ENCODE measurements around the gene ZFYVE9.
"Not testable (repeated sequence)": the region's sequence is repeated elsewhere in the genome, so short reads cannot be mapped to it uniquely, and the experiment has no call there.

Gene ZFYVE9

DNA sequence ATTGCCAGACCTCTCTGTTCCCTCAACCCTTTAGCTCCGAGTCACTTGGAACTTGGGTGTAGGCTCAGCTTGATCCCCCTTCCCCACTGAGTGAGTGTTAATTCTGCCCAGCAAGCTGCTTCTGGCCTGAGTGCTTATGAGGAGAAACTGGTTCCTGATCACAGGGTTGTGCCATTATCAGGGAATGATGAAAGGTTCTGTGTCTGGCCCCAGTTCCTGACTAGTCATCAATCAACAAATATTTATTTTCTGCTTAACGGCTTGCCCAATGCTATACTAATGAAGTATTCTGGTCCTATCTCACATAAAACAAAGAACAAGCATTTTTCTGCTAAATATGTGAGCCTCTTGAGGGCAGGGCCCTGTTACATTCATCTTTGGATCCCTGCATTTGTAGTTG, 203.4 kb downstream of the ZFYVE9 start:
- no peak for DNase-seq

DNA sequence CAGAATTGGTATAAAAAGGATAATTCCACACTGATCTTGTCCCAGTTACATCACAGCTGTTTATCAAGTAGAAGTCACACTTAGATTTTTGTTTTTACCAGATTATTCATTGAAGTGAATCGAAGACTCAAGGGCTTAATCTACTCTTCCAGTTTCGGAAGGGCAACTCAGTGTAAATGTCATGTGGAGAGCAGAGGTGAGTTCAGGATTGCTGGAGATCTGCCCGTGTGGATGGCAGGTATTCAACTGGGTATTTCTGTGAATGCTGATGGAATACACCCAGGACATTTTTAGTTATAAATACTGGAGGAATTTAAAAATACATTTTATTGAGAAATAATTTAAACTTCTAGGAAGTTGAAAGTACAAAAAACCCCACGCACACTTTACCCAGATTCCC, 204.8 kb downstream of the ZFYVE9 start:
- DNase-seq = no peak

DNA sequence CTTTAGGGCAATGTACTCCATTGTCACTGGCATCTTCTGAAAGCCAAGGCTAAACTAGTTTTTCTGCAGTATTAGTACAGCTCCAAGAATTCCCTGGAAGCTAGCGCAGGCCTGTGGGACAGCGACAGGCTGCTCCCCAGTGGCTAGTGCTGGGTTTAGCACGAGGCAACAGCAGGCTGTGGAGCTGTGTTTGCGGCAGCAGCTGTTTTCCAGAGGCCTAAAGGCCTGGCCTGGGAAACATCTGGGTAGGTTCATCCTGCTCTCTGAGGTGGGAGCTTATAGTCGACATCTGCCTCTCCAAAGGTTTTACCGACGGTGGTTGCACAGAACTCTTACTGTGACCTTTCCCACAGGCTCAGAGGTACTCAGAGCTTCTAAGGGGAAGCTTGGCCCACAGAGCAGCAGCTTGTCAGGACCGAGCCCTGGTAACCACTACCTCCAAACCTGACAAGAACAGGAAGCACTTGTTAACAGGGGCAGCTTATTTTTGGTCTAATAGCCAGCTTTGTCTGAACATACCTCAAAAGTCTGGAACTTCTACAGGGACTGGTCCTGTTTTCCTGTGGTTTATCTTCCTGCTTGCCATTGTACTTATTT, 206.9 kb downstream of the ZFYVE9 start:
- peak; percentile 10 for DNase-seq

DNA sequence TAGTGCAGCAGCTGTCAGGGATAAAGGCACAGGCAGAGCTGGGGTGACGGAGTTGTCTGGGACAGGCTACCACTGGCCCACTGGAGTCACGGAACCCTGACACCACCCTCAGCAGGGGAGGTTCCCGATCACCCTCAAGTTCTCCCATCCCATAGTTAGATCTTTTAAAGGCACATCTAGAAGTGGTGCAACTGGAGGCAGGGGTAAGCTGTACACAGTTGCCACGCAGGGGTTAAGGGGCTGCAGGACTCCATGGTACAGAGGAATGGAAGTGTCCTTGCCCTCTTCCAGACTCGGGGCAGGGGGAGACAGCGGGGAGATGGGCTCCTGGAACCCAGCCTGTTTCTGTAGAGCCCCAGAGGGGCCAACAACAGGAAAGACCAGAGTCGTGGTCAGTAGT, 210.8 kb downstream of the ZFYVE9 start:
- DNase-seq = no peak

DNA sequence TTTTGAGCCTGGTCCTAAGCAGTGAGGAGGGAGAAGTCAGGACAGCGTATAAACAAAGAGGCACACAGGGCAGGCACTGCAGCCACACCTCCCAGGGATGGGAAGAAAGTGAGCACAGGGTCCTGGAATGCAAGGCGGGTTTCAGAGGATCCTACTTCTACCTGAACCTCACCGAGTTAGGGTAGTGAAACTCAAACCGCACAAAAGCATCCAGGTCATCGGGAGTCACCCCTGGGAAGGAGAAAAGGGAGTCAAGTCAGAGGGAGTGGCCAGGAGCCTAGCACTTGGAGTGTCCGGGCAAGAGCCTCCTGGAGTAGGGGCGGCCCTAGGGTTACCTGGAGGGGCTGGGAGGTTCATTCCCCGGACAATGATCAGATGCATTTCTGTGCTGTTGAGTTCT, 213.5 kb downstream of the ZFYVE9 start:
- DNase-seq = no peak

DNA sequence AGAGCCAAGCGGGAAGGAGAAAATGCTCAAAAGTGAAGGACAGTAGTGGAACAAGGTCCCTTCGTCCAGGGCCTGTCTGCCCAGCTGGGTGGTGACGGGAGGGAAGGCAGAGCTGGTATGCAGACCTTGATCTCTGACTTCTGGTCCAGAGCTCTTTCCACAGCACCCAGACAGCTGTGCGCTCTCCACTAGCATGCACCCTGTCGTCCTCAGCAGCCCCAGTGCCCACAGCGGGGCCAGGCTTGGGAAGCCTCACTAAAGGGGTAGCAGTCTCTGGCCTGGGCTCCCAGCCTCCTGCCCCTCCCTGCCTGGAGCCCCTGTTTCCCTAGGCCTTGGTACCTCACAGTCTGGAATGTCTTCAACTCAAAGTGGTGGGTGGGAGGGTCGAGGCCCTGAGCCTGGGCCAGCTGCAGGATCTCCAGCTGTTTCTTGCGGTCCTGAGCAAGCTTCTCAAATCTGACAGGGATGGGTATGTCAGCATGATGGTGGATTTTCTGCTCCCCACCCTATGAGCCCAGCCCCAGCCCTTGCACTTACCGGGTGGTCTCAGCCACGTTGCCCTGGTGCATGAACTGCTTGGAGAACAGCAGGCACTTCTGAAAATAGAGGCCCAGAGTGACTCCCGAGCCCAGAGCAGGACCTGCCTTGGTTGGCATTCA, 214.1 kb downstream of the ZFYVE9 start:
- DNase-seq = no peak

DNA sequence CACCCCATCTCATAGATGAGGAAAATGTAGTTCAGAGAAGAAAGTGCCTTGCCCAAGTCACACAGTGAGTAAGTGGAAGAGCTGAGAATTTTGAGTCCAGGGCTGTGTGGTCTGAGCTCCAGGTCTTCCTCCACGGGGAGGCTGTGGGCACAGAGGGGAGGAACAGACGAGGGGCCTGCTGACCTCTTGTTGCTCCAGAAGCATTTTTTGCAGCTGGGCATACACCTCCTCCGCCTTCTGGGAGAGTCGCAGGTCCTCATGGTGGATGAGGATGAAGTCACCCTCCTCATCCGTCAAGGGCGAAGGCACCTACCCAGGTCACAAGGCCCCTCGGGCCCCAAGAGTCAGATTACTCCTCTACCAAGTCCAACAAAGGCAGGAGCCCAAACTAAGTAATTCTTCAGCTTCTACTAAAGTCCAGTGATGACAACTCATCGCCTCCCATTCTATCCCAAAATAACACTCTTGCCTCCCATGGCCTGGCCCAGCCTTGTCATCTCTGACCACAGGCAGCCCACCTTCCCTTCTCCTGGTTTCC, 215.0 kb downstream of the ZFYVE9 start:
- no peak for DNase-seq

DNA sequence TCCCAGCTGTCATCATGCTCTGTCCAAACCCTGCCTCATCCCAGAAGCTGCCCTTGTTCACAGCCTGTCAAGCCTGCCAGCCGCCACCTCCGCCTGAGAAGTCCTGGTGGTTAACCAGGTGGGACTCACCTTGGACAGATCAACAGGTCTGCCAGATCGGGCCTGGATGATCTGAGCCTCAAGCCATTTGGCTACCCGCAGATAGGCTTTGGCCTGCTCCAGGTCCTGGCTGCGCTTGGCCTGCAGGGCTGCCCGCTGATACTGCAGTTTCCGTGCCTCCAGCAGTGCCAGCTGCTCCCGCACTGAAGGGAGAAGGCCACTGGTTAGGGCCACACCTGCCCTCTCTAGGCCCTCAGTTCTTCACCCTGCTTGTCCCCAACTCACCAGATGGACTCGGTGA, 215.5 kb downstream of the ZFYVE9 start:
- DNase-seq = no peak

DNA sequence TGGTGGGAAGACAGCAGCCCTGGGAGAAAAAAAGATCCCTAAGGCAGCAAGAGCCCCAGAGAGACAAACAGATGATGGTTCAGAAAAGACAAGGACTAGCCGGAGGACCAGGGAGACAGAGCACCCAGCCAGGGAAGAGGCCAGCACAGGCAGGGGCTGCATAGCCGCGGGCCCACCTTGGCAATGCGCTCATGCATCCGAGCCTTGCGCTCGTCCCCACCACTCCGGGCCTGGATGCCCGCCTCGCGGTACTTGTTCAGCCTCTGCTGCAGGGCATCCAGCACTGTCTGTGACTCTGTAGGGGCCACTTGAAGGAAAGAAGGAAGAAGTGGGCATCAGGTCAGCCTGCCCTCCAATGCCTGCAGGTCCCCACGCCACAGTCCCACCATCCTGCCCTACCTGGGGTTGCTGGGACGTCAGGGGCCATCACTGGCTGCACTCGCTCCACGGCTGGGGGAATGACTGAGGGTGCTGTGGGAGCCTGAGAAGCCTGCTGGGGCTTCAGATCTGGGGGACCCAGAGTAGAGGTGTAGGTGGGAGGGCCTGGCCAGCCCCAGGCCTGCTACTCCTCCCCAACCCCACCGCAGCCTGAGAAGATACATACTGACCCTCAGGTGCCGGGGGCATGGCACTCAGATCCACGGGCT, 217.1 kb downstream of the ZFYVE9 start:
- no peak for DNase-seq

DNA sequence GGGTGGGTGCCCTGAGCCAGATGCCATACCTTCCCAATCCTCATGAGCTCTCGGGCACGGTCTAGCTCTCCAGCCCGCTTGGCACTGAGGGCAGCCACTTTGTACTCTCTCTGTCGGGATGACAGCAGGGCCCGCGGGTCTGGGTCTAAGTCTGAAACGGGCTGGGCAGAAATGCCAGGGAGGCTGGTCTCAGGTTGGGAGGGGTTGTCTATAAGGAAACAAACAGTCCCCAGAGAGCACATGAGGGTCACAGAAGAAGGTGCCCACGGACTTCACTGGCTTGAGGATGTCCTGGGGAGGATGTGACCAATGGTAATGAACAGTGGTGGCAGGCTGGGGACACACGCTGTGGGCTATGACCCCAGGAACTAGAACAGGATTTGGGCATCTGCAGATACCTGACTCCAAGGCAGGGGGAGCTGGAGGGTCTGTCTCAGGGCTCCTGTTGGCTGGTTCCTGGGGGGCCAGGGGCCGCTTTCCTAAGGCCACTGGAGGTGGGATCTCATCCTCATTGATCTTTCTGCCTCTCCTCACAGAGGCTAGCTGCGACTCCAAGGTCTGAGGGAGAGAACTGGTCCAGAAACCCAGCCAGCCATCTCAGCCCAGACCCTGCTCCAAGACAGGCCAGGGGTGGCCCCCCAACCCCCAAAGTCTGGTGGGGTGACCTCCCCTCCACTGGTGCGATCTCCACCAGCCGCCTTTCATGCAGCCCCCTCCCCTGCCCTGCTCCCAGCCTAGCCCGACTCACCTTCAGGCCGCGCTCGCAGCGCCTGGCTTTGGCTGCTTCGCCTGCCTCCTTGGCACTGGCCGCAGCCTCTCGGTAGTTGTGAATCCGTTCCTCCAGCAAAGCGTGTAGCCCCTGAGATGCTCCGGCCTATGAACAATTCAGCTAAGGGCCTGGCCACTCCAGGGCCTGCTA, 218.0 kb downstream of the ZFYVE9 start:
- no peak for DNase-seq

DNA sequence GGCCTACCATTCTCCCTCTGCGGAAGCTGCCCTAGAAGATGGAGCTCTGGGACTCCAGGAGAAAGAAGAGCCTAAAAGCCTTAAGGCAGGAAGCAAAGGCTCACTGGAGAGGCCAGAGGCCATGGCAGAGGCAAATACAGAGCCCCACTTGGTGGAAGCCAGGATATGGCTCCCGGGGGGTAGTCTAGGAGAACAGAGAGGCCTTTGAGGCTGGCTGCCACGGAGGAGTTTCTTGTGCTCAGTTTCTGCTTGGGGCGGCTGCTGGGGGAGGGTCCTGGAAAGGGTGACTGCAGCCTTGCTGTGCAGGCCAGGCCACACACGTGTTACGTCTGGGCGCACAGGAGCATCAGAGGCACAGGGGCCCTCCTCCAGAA, 218.7 kb downstream of the ZFYVE9 start:
- no peak for DNase-seq

DNA sequence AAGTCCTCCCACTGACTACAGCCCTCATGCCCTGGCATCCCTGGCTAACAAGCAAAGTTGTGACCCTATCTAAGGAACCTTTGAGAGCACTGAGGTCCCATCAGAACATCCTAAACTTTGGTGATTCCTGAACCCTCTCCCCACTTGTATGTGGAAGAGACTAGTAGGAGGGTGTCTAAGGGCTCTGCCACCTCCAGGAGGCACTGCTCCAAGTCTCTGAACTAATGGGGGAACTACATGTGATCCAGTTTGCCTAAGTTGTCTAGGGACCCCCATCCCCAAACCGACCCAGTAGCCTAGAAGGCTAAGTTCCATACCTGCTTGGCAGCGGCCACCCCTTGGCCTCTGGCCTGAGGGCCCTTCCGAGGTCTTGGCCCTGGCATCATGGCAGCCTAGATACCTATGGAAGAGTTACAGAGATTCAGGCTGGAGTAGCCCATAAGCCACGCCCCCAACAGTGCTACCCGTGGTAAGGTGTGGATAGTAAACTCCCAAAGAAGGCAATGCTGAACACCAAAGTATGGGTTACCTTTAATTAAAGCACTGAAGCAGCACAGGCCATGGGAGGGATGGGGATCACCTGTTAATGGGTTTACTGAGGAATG, 222.4 kb downstream of the ZFYVE9 start:
- DNase-seq = no peak

DNA sequence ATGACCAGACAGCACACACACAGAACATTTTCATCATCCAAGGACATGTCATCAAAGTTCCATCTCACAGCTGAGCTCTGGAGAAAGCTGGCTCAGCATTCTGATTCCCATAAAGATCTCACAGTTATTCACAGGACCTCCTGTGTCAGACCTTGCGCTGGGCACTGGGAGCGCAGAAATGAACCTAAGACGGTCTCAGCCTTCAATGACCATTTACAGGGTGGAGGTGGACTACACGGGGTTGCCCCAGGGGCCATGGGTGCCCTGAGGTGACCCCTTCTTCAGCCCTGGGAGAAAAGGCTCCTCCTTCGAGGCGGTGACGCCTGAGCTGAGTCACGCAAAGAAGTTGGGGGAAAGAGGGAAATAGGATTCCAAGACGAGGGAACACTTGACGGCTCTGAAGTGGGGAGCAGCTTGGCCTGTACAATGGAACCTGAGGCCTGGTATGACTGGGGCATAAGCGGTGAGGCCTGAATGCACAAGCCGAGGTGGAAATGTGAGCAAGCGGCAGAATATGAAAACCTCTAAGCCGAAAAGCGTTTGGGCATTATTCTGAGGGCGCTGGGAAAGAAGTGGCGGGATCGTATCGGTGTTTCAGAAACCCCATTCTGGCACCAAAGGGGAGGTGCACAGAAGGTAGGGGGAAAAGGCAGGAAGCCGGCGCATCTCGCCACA, 223.3 kb downstream of the ZFYVE9 start:
- peak; percentile 56 for DNase-seq

DNA sequence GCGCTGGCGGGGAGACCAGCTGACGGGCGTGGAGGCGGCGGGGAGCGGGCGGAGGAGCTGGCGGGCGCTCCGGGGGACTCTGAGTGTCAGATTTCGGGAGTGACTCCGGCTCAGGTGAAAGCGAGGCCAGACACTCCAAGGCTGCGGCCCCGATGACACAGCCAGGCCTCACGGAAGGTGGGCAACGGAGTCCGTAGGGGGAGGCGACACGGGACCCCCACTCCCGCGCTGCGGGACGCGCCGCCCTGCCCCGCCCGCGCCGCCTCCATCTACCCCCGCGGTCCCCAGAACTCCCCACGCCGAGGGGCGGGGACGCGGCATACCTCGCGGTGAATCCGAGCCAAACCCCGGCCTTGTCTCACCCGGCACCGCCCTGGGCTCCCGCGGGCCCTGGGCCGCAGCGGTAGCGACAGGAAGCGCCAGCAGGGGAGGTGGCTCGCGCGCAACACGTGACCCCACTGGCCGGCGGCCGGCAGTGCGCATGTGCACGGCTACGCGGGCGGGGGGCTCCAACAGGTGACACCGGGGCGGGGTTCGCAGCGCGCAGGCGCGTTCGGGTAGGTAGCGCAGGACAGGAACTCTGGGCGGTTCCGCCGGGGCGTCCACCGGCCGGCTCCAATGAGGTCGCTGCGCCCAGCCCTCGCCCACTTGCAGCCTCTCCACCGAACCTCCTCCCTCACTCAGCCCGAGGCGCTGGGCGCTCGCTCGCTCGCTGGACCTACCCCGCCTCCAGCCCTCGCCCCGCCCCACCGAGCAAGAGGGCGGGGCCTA, 224.0 kb downstream of the ZFYVE9 start, which contains the start of gene CC2D1B:
CC2D1B (minus strand) TSS at position 460 of the 771 bp plus-strand sequence. CDS start 1,585 bp downstream, outside the sequence.
- peak; percentile 100 for DNase-seq

DNA sequence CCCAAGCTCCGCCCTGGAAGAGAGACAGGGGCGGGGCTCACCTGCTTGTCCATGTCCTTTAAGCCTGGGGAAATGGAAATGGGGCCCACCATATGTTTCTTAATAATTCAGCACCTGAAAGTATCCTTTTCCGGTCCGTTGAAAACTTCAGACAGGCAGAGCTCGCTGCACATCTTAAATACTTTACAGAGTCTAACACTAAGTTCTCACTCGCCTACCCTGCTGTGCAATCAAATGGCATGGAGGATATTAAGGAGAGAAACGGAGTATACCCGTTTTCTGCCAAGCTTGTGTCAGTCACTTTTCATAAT, 224.6 kb downstream of the ZFYVE9 start:
- no peak for DNase-seq

DNA sequence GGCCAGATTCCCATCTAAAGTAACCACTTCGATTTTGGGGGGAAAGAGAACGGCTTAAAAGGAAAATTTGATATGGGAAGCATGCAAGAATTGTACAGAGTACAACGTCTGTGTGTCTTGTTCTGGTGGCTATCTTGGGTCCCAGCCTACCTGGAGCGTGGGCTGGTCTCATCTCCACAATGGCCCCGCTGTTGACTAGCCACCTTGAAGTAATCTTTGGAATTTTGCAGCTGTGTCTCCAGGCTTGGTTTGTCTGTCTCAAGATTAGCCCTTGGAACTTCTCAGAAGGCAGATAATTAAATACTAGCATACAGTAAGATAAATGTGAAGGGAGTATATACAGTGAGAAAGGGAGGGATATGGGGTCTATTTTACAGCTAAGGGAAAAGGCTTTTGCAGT, 225.4 kb downstream of the ZFYVE9 start:
- DNase-seq = no peak

DNA sequence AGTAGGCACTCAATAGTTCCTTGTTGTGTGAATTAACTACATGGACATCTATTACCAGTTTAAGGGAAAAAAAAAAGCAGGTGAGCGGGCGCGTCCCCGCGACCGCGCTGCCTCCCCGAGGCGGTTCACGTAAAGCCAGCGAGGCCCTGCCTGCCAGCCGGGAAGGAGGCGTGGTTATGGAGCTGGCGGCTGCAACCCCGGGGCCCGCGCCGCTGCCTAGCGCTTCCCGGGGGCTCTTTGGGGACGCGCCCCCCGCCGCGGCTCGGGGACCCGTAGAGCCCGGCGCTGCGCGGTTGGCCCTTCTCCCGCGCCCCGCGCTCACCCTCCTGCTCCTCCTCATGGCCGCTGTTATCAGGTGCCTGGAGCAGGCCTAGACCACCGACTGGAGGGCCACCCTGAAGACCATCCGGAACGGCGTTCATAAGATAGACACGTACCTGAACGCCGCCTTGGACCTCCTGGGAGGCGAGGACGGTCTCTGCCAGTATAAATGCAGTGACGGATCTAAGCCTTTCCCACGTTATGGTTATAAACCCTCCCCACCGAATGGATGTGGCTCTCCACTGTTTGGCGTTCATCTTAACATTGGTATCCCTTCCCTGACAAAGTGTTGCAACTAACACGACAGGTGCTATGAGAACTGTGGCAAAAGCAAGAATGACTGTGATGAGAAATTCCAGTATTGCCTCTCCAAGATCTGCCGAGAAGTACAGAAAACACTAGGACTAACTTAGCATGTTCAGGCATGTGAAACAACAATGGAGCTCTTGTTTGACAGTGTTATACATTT, 226.7 kb downstream of the ZFYVE9 start:
- DNase-seq = peak; percentile 88

DNA sequence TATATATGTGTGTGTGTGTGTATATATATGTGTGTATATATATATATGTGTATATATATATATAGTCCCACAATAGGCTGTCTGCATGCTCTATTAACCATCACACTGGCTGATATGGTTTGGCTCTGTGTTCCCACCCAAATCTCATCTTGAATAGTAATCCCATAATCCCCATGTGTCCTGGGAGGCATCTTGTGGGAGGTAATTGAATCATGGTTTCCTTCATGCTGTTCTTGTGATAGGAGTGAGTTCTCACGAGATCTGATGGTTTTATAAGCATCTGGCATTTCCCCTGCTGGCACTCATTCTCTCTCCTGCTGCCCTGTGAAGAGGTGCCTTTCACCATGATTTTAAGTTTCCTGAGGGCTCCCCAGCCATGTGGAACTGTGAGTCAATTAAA, 228.0 kb downstream of the ZFYVE9 start:
- DNase-seq = not testable (repeated sequence)

DNA sequence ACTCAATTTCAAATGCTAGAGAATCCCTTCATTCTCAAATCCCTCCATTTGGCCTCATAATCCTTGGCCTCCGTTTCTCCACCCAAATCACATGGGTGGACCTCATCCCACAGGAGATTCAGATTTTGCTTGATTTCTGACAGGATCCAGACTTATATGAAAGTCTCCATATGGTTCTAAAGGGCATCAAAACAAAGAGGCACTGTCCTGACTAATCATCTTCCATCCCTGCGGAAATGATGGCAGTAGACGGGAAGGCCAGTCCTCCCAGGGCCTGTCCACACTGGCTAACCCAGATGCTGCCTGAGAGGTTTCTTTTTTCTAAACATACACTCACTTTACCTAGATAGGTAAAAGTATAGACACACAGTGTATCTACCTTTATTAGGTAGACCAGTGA, 243.5 kb downstream of the ZFYVE9 start:
- DNase-seq = no peak

DNA sequence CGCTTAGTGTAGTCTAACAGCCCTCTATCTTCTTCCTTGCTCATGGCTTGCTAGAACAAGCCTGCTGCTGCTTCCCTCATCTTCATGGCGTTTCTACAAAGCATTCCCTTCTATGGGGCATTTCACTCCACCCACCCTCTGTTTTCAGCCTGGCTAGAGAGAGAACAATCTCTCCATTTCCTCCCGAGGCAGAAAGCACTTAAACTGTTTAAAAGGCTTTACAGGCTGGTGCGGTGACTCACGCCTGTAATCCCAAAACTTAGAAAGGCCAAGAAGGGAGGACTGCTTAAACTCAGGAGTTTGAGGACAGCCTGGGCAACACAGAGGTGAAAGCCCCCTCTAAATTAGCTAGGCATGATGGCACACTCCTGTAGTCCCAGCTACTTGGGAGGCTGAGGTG, 244.6 kb downstream of the ZFYVE9 start:
- DNase-seq = no peak

DNA sequence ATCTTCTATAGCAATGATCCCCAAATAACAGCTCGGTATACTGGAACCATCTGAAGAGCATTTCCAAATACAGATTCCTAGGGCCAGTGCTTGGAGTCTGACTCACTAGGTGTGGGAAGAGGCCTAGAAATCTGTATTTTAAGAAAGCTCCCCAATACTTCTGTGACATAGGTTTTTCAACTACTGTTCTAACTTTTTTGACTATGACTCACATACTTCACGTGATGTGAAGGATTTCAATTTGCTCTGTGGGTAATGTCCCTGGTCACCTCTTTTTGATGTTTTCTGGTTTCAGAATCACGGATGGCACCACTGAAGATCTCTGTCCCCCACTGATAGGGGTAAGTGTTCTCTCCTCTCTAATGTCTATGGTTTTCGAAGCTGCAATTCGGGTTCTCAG, 251.3 kb downstream of the ZFYVE9 start:
- no peak for DNase-seq

All from NCI-H2029 (cell line).